Measurements from ENCODE around the gene AOPEP. TPM values are rescaled to one million over a fixed set of nuclear protein-coding genes. Genes with fewer than 3 reads are reported as not detected.

AOPEP gene
- total RNA-seq, 1 experiment from 2014 or later, result 14.4 TPM

DNA sequence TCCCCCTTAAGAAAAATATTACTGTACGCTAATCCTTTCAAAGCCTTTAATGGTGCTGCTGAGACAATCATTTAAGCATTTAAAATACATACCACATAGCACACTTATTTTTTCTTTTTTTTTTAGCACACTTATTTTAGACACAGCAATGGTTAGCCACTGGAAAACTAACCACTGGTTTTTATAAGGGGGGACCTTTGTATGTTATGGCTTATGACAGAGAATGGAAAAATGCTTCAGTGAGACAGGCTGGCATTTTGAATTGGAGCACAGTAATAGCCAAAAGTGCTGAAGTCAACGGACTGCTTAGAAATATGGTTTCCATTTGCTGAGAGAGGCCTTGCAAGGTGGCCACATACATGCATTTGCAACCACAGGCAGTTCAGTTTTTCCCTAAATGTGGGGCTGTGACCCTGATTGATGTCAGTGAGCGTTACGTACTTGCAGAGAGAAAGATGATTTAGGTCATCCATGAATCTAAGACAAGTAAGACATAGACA, 28.5 kb downstream of the AOPEP start:
- H3K27me3 Mint-ChIP-seq (ENCODE audit: low read depth), result no peaks in the 10 kb centered on the region
- H3K4me1 Mint-ChIP-seq, result peaks cover 5% of the 10 kb centered on the region
- ChIA-PET POLR2A (no interaction called here), CTCF (no interaction called here)
- TF ChIP-seq SP1 (CRISPR knock-in tag; conservative IDR thresholded peaks at IDR 0.05) (no peak), GABPB1 (CRISPR knock-in tag; IDR thresholded peaks at IDR 0.05) (no peak), TEAD1 (CRISPR knock-in tag; IDR thresholded peaks at IDR 0.05) (no peak), PREB (CRISPR knock-in tag; IDR thresholded peaks at IDR 0.05; ENCODE audit: borderline replicate concordance) (no peak), CDX4 (CRISPR knock-in tag; IDR thresholded peaks at IDR 0.05; ENCODE audit: borderline replicate concordance) (no peak), GRHL2 (CRISPR knock-in tag; IDR thresholded peaks at IDR 0.05; ENCODE audit: insufficient replicate concordance, severe bottlenecking) (no peak), MXD4 (CRISPR knock-in tag; IDR thresholded peaks at IDR 0.05; ENCODE audit: borderline replicate concordance) (no peak), ZNF138 (CRISPR knock-in tag; conservative IDR thresholded peaks at IDR 0.05) (no peak), OVOL2 (CRISPR knock-in tag; IDR thresholded peaks at IDR 0.05; ENCODE audit: borderline replicate concordance) (no peak), CREM (CRISPR knock-in tag; IDR thresholded peaks at IDR 0.05) (no peak)
- TF ChIP-seq, protein P1, sequence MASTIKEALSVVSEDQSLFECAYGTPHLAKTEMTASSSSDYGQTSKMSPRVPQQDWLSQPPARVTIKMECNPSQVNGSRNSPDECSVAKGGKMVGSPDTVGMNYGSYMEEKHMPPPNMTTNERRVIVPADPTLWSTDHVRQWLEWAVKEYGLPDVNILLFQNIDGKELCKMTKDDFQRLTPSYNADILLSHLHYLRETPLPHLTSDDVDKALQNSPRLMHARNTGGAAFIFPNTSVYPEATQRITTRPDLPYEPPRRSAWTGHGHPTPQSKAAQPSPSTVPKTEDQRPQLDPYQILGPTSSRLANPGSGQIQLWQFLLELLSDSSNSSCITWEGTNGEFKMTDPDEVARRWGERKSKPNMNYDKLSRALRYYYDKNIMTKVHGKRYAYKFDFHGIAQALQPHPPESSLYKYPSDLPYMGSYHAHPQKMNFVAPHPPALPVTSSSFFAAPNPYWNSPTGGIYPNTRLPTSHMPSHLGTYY (CRISPR knock-in tag; IDR thresholded peaks at IDR 0.05), result no peak
- TF ChIP-seq, protein P2, sequence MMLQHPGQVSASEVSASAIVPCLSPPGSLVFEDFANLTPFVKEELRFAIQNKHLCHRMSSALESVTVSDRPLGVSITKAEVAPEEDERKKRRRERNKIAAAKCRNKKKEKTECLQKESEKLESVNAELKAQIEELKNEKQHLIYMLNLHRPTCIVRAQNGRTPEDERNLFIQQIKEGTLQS (CRISPR knock-in tag; conservative IDR thresholded peaks at IDR 0.05), result no peak
- no peak for ATAC-seq
- DNase-seq (ENCODE audit: low spot score), result no peak
- no peak overlapping the region for H3K4me3 Mint-ChIP-seq
- peaks cover 7% of the 10 kb centered on the region for H3K9me3 Mint-ChIP-seq
- H3K27ac Mint-ChIP-seq, result no peak overlapping the region
- H3K36me3 Mint-ChIP-seq, result peaks cover 5% of the 10 kb centered on the region

GRCh38 chr9:94757158-94757557, 30.7 kb downstream of the AOPEP start:
- Mint-ChIP-seq H3K36me3 (peaks cover 6% of the 10 kb centered on the region; the same call in 1 of the 2 replicates), H3K9me3 (peaks cover 6% of the 10 kb centered on the region; the same call in 1 of the 2 replicates), H3K4me1 (peaks cover 5% of the 10 kb centered on the region), H3K4me3 (no peak overlapping the region), H3K27me3 (ENCODE audit: low read depth) (no peaks in the 10 kb centered on the region), H3K27ac (no peak overlapping the region)
- ChIA-PET CTCF (no interaction called here), POLR2A (no interaction called here)
- no peak for ATAC-seq
- no peak for DNase-seq (ENCODE audit: low spot score)
- TF ChIP-seq KAT7 (CRISPR knock-in tag; IDR thresholded peaks at IDR 0.05; ENCODE audit: borderline replicate concordance) (no peak), NFATC4 (CRISPR knock-in tag; IDR thresholded peaks at IDR 0.05) (no peak), FOXK1 (CRISPR knock-in tag; IDR thresholded peaks at IDR 0.05) (no peak), MXD4 (CRISPR knock-in tag; IDR thresholded peaks at IDR 0.05; ENCODE audit: borderline replicate concordance) (no peak), RELA (CRISPR knock-in tag; IDR thresholded peaks at IDR 0.05; ENCODE audit: borderline replicate concordance) (no peak)

- POLR2A ChIA-PET, result no interaction called here
- CTCF ChIA-PET, result no interaction called here
- DNase-seq (ENCODE audit: low spot score) (no peak), ATAC-seq (no peak)
- no peak overlapping the region for H3K4me3 Mint-ChIP-seq
- TF ChIP-seq ATF6 (CRISPR knock-in tag; IDR thresholded peaks at IDR 0.05) (no peak), USF2 (CRISPR knock-in tag; IDR thresholded peaks at IDR 0.05) (no peak), KAT7 (CRISPR knock-in tag; IDR thresholded peaks at IDR 0.05; ENCODE audit: borderline replicate concordance) (no peak), MXD4 (CRISPR knock-in tag; IDR thresholded peaks at IDR 0.05; ENCODE audit: borderline replicate concordance) (no peak), NR3C1 (CRISPR knock-in tag; conservative IDR thresholded peaks at IDR 0.05; ENCODE audit: low read depth) (no peak), CBFB (CRISPR knock-in tag; IDR thresholded peaks at IDR 0.05; ENCODE audit: low read depth) (no peak)
- TF ChIP-seq, protein P3, sequence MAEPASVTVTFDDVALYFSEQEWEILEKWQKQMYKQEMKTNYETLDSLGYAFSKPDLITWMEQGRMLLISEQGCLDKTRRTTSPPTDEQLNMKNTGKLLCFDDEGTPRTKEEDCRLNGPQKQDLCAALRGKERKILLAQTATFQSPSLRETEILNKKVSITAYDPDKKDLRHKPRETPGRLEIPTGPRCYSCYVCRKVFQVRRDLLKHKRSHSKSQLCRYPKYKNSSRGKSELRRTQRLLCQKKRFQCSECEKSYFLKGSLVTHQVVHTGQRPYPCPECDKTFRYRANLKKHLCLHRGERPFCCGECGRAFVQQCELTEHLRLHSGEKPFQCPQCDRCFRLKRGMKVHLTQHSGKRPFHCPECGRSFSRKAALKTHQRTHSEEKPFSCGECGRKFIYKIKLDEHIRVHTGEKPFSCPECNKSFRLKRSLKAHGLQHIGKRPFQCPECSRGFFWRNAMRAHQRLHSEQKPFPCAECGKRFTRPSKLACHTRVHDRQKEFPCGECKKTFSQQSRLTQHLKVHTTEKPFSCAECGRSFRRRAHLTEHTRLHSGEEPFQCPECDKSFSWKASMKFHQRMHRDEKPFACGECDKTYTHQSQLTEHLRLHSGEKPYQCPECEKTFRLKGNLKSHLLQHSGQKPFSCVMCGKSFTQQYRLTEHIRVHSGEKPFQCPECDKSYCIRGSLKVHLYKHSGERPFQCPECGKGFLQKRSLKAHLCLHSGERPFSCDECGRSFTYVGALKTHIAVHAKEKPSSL (CRISPR knock-in tag; conservative IDR thresholded peaks at IDR 0.05), result no peak
- TF ChIP-seq, protein P4, sequence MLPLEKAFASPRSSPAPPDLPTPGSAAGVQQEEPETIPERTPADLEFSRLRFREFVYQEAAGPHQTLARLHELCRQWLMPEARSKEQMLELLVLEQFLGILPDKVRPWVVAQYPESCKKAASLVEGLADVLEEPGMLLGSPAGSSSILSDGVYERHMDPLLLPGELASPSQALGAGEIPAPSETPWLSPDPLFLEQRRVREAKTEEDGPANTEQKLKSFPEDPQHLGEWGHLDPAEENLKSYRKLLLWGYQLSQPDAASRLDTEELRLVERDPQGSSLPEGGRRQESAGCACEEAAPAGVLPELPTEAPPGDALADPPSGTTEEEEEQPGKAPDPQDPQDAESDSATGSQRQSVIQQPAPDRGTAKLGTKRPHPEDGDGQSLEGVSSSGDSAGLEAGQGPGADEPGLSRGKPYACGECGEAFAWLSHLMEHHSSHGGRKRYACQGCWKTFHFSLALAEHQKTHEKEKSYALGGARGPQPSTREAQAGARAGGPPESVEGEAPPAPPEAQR (CRISPR knock-in tag; IDR thresholded peaks at IDR 0.05), result no peak
- no peak overlapping the region for H3K27ac Mint-ChIP-seq
- H3K36me3 Mint-ChIP-seq, result peaks cover 6% of the 10 kb centered on the region; the same call in 1 of the 2 replicates
- no peaks in the 10 kb centered on the region for H3K27me3 Mint-ChIP-seq (ENCODE audit: low read depth)
- peaks cover 5% of the 10 kb centered on the region for H3K4me1 Mint-ChIP-seq
- peaks cover 6% of the 10 kb centered on the region; the same call in 1 of the 2 replicates for H3K9me3 Mint-ChIP-seq
These were observed 31.5 kb downstream of the AOPEP start for GRCh38 chr9:94758031-94758430.

Measured in WTC11 (cell line).